SK-N-SH (cell line): ENCODE data around the gene ITFG2.

Experiments used
- CTCF ChIP-seq: fragments of 200-600 bp; sonication (generic); IDR thresholded peaks from 2 replicates; pipeline ENCODE4 v1.6.1; 2017; ENCODE audit warnings: antibody characterized with exemption, mild to moderate bottlenecking, moderate library complexity
- RFX5 ChIP-seq: IDR thresholded peaks from 2 replicates; pipeline ENCODE4 v1.6.1; 2012; ENCODE audit warnings: mild to moderate bottlenecking, improper control_type of control experiment, low read length
- SMC3 ChIP-seq: IDR thresholded peaks from 2 replicates; pipeline ENCODE4 v1.6.1; 2012; ENCODE audit warnings: low read depth, low read length, improper control_type of control experiment
- USF2 ChIP-seq: fragments of 150-350 bp; IDR thresholded peaks from 2 replicates; pipeline ENCODE4 v1.6.1; 2017; ENCODE audit warnings: antibody characterized with exemption, low read length, low read depth, borderline replicate concordance
- ZBTB33 ChIP-seq: IDR thresholded peaks from 2 replicates; pipeline ENCODE4 v1.4.0; 2012; ENCODE audit warnings: low read depth, borderline replicate concordance
- TF ChIP-seq, protein P1 (sequence below): IDR thresholded peaks from 2 replicates; pipeline ENCODE4; 2012
- TF ChIP-seq, protein P2 (sequence below): IDR thresholded peaks from 2 replicates; pipeline ENCODE4 v1.4.0; 2012; ENCODE audit warnings: low read depth

GRCh38 chr12:2803635-2804392, 8.7 kb upstream of the ITFG2 start:
- no peak for TF ChIP-seq CTCF
- no peak for TF ChIP-seq SMC3
- TF ChIP-seq RFX5, result no peak
- TF ChIP-seq, protein P1, sequence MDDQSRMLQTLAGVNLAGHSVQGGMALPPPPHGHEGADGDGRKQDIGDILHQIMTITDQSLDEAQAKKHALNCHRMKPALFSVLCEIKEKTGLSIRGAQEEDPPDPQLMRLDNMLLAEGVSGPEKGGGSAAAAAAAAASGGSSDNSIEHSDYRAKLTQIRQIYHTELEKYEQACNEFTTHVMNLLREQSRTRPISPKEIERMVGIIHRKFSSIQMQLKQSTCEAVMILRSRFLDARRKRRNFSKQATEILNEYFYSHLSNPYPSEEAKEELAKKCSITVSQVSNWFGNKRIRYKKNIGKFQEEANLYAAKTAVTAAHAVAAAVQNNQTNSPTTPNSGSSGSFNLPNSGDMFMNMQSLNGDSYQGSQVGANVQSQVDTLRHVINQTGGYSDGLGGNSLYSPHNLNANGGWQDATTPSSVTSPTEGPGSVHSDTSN, result no peak
- no peak for TF ChIP-seq ZBTB33
- TF ChIP-seq, protein P2, sequence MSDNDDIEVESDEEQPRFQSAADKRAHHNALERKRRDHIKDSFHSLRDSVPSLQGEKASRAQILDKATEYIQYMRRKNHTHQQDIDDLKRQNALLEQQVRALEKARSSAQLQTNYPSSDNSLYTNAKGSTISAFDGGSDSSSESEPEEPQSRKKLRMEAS, result no peak
- no peak for TF ChIP-seq USF2
